H9 (cell line): ENCODE data around the gene POLR2L. TPM values are rescaled to one million over a fixed set of nuclear protein-coding genes. Genes with fewer than 3 reads are reported as not detected.

Experiments used
- DNase-seq: peaks from one replicate; pipeline ENCODE4 v3.0.0-alpha.2; 2017
- H2AFZ ChIP-seq: one replicate; pipeline ENCODE4 v1.6.1; 2013; ENCODE audit warnings: mild to moderate bottlenecking, low read length, control low read depth, moderate library complexity
- H2AK5ac ChIP-seq: 2 replicates; pipeline ENCODE4 v1.6.1; 2013; ENCODE audit warnings: low read length, control low read depth, mixed read lengths; ENCODE audit not compliant: insufficient read length
- H2BK120ac ChIP-seq: one replicate; pipeline ENCODE4 v1.6.1; 2013; ENCODE audit warnings: low read depth, mild to moderate bottlenecking, low read length, control low read depth, inconsistent platforms; ENCODE audit not compliant: poor library complexity, severe bottlenecking
- H2BK12ac ChIP-seq: 2 replicates; pipeline ENCODE4 v1.6.1; 2013; ENCODE audit warnings: low read length, control low read depth, mixed read lengths, low read depth; ENCODE audit not compliant: insufficient read length
- H2BK15ac ChIP-seq: 2 replicates; pipeline ENCODE4 v1.6.1; 2013; ENCODE audit warnings: low read depth, low read length, control low read depth
- H2BK20ac ChIP-seq: one replicate; pipeline ENCODE4 v1.6.1; 2013; ENCODE audit warnings: low read depth, mild to moderate bottlenecking, low read length, control low read depth, inconsistent platforms; ENCODE audit not compliant: poor library complexity, severe bottlenecking
- H2BK5ac ChIP-seq: 2 replicates; pipeline ENCODE4 v1.6.1; 2013; ENCODE audit warnings: low read length, control low read depth, mixed read lengths; ENCODE audit not compliant: insufficient read length
- H3K14ac ChIP-seq: 2 replicates; pipeline ENCODE4 v1.6.1; 2013; ENCODE audit warnings: low read length, control low read depth; ENCODE audit not compliant: insufficient read depth
- H3K18ac ChIP-seq: 2 replicates; pipeline ENCODE4 v1.6.1; 2013; ENCODE audit warnings: low read depth, mild to moderate bottlenecking, mixed read lengths, low read length, control low read depth; ENCODE audit not compliant: insufficient read length
- H3K23ac ChIP-seq: 2 replicates; pipeline ENCODE4 v1.6.1; 2013; ENCODE audit warnings: low read length, control low read depth, mixed read lengths, low read depth; ENCODE audit not compliant: insufficient read length
- H3K23me2 ChIP-seq: 2 replicates; pipeline ENCODE4 v1.6.1; 2013; ENCODE audit warnings: low read depth, mild to moderate bottlenecking, mixed read lengths, low read length, control low read depth; ENCODE audit not compliant: insufficient read length, poor library complexity, severe bottlenecking
- H3K27ac ChIP-seq: 2 replicates; pipeline ENCODE4 v1.5.1; 2013; ENCODE audit warnings: low read length, control low read depth, mixed read lengths, low read depth; ENCODE audit not compliant: insufficient read length
- H3K27me3 ChIP-seq: 2 replicates; pipeline ENCODE4 v1.6.1; 2013; ENCODE audit warnings: low read length, control low read depth, inconsistent platforms; ENCODE audit not compliant: insufficient read depth
- H3K4ac ChIP-seq: 2 replicates; pipeline ENCODE4 v1.6.1; 2013; ENCODE audit warnings: low read depth, mild to moderate bottlenecking, control low read depth, inconsistent platforms, low read length, moderate library complexity
- H3K4me1 ChIP-seq: 2 replicates; pipeline ENCODE4 v1.6.1; 2013; ENCODE audit warnings: low read length, control low read depth, inconsistent platforms; ENCODE audit not compliant: insufficient read depth
- H3K4me2 ChIP-seq: 2 replicates; pipeline ENCODE4 v1.6.1; 2013; ENCODE audit warnings: low read length, control low read depth, mixed read lengths; ENCODE audit not compliant: insufficient read length, insufficient read depth
- H3K56ac ChIP-seq: 2 replicates; pipeline ENCODE4 v1.6.1; 2013; ENCODE audit warnings: low read depth, mild to moderate bottlenecking, mixed read lengths, low read length, control low read depth; ENCODE audit not compliant: insufficient read length
- H3K79me1 ChIP-seq: 2 replicates; pipeline ENCODE4 v1.6.1; 2013; ENCODE audit warnings: low read depth, mild to moderate bottlenecking, moderate library complexity, low read length, control low read depth, inconsistent platforms; ENCODE audit not compliant: insufficient read depth, poor library complexity, severe bottlenecking
- H3K79me2 ChIP-seq: 2 replicates; pipeline ENCODE4 v1.6.1; 2013; ENCODE audit warnings: low read length, control low read depth, inconsistent platforms; ENCODE audit not compliant: insufficient read depth
- H3K9ac ChIP-seq: 2 replicates; pipeline ENCODE4 v1.6.1; 2013; ENCODE audit warnings: low read length, control low read depth, mixed read lengths; ENCODE audit not compliant: insufficient read length; ENCODE audit errors: extremely low read depth
- H3K9me3 ChIP-seq: one replicate; pipeline ENCODE4 v1.6.1; 2013; ENCODE audit warnings: low read depth, low read length, inconsistent platforms; ENCODE audit not compliant: control insufficient read depth
- H3T11ph ChIP-seq: one replicate; pipeline ENCODE4 v1.6.1; 2013; ENCODE audit warnings: mild to moderate bottlenecking, low read length, control low read depth, inconsistent platforms
- H4K20me1 ChIP-seq: one replicate; pipeline ENCODE4 v1.6.1; 2013; ENCODE audit not compliant: control insufficient read depth, insufficient read length, insufficient read depth
- H4K5ac ChIP-seq: 2 replicates; pipeline ENCODE4 v1.6.1; 2013; ENCODE audit warnings: low read depth, mild to moderate bottlenecking, mixed read lengths, low read length, control low read depth; ENCODE audit not compliant: insufficient read length
- H4K8ac ChIP-seq: replicated peaks from 2 replicates; pipeline ENCODE4 v1.6.1; 2013; ENCODE audit warnings: low read length, control low read depth, mixed read lengths, low read depth; ENCODE audit not compliant: insufficient read length
- H4K91ac ChIP-seq: 2 replicates; pipeline ENCODE4 v1.6.1; 2013; ENCODE audit warnings: low read depth, mild to moderate bottlenecking, moderate library complexity, mixed read lengths, low read length, control low read depth; ENCODE audit not compliant: insufficient read length
- H3K27ac Mint-ChIP-seq, 3 experiments: 2 replicates in 2 of 3; 3 replicates in 1 of 3; pipeline ENCODE4 v1.8.0; 2020 to 2021; ENCODE audit warnings: mixed read lengths in 3 of 3, mild to moderate bottlenecking in 1 of 3, moderate library complexity in 1 of 3
- H3K27me3 Mint-ChIP-seq: 2 replicates; pipeline ENCODE4 v1.8.0; 2021; ENCODE audit warnings: low read depth, mild to moderate bottlenecking, moderate library complexity, mixed read lengths
- H3K36me3 Mint-ChIP-seq, 3 experiments: 2 replicates in 2 of 3; 3 replicates in 1 of 3; pipeline ENCODE4 v1.8.0; 2020 to 2021; ENCODE audit warnings: low read depth in 3 of 3, mixed read lengths in 3 of 3; ENCODE audit not compliant: insufficient read depth in 1 of 3
- H3K4me1 Mint-ChIP-seq, 2 experiments: 2 replicates each; pipeline ENCODE4 v1.8.0; 2020; ENCODE audit warnings: mixed read lengths in 2 of 2
- H3K4me3 Mint-ChIP-seq, 2 experiments: 2 replicates in 1 of 2; 3 replicates in 1 of 2; pipeline ENCODE4 v1.8.0; 2020 to 2021; ENCODE audit warnings: mild to moderate bottlenecking in 2 of 2, mixed read lengths in 2 of 2, moderate library complexity in 1 of 2
- H3K9me3 Mint-ChIP-seq, 2 experiments: 2 replicates in 1 of 2; 3 replicates in 1 of 2; pipeline ENCODE4 v1.8.0; 2020; ENCODE audit warnings: mild to moderate bottlenecking in 2 of 2, mixed read lengths in 2 of 2, moderate library complexity in 1 of 2
- CTCF ChIP-seq: fragments of 200-600 bp; sonication (generic); conservative IDR thresholded peaks from 3 replicates; pipeline ENCODE4 v1.8.0; 2021; ENCODE audit warnings: antibody characterized with exemption, mild to moderate bottlenecking
- WGBS: extraction: QIAGEN DNeasy Blood & Tissue Kit; methylation state at CpG from one replicate; pipeline ENCODE4 v1.1.7; 2013; ENCODE audit warnings: missing lambda C conversion rate, low lambda C conversion rate, mixed read lengths; ENCODE audit not compliant: insufficient read length; ENCODE audit errors: extremely low coverage; 5-methylcytosine and 5-hydroxymethylcytosine counted together
- total RNA-seq: library from RNA; stranded (reverse); gene quantifications from 2 replicates; pipeline ENCODE4 v1.2.1, GENCODE V29; 2021

Gene POLR2L
- total RNA-seq, 1 experiment from 2014 or later, result 135 TPM

- H3K27me3 ChIP-seq, result no peaks in the 10 kb centered on the region; the same call in 1 of the 2 replicates
- H3K27ac ChIP-seq, result no peak overlapping the region
- no peak overlapping the region for H4K5ac ChIP-seq
- no peak overlapping the region for H4K91ac ChIP-seq
- H2BK15ac ChIP-seq, result no peak overlapping the region
- H2BK5ac ChIP-seq, result no peak overlapping the region
- peak overlapping the region; percentile 38; the same call in 1 of the 2 replicates for H3K14ac ChIP-seq
- no peak overlapping the region for H3K9ac ChIP-seq
- H3K79me1 ChIP-seq, result no peaks in the 10 kb centered on the region
- H3K23me2 ChIP-seq, result peaks cover 15% of the 10 kb centered on the region
- no peak overlapping the region for H3K18ac ChIP-seq
- Mint-ChIP-seq H3K36me3 (no peaks in the 10 kb centered on the region), H3K4me1 (peaks cover 6 to 40% of the 10 kb centered on the region in 2 experiments), H3K27me3 (peaks cover 7% of the 10 kb centered on the region), H3K9me3 (no peaks in the 10 kb centered on the region), H3K27ac (no peak overlapping the region), H3K4me3 (peak overlapping the region; percentile 60 to 84)
- DNase-seq, result no peak
- no peak overlapping the region for H3K56ac ChIP-seq
- no peak overlapping the region for H2AFZ ChIP-seq
- peaks cover 2% of the 10 kb centered on the region for H4K20me1 ChIP-seq
- H3K79me2 ChIP-seq, result no peaks in the 10 kb centered on the region
- no peak overlapping the region for H4K8ac ChIP-seq
- no peak overlapping the region for H2BK12ac ChIP-seq
- H3K4me1 ChIP-seq, result peaks cover under 1% of the 10 kb centered on the region; the same call in 1 of the 2 replicates
- H3K9me3 ChIP-seq, result no peaks in the 10 kb centered on the region
- peak overlapping the region; percentile 65 for H3K4me2 ChIP-seq
- H2BK120ac ChIP-seq, result no peak overlapping the region
- H2BK20ac ChIP-seq, result no peak overlapping the region
- no peak overlapping the region for H3T11ph ChIP-seq
- no peak overlapping the region for H3K23ac ChIP-seq
- no peak overlapping the region for H3K4ac ChIP-seq
- no peak overlapping the region for H2AK5ac ChIP-seq
- TF ChIP-seq CTCF, result no peak
- no CpG with 5 or more reads among the region's 97 CpGs for WGBS
Observed at GRCh38 chr11:849951-850774, 7.8 kb upstream of the POLR2L start.
